ENCODE data around the gene SAFB2. TPM values are rescaled to one million over a fixed set of nuclear protein-coding genes. Genes with fewer than 3 reads are reported as not detected.

Gene SAFB2
- 10 to 100 TPM; 66.0 to 88.8 (median 67.8) TPM for polyA plus RNA-seq (ENCODE audit: insufficient read length in 4 of 4)

GRCh38 chr19:5622465-5623396 lies at the start of gene SAFB2, which contains the start of gene SAFB:
SAFB2 (minus strand) TSS chr19:5622776; CDS start chr19:5622715, 61 bp downstream.
SAFB (plus strand) TSS chr19:5623083; CDS start chr19:5623206, 123 bp downstream.
- peak; percentile 99 to 100 (median 99) for DNase-seq (ENCODE audit: low read depth in 4 of 4, low spot score in 3 of 4)

GRCh38 chr19:5671600-5671999 lies 49.0 kb upstream of the SAFB2 start:
- DNase-seq (ENCODE audit: low read depth in 4 of 4, low spot score in 3 of 4): no peak

- DNase-seq (ENCODE audit: low read depth in 4 of 4, low spot score in 3 of 4): no peak
These were observed 46.6 kb upstream of the SAFB2 start for GRCh38 chr19:5669212-5669611.

GRCh38 chr19:5667751-5668271 lies 45.2 kb upstream of the SAFB2 start:
- DNase-seq (ENCODE audit: low read depth in 4 of 4, low spot score in 3 of 4): no peak

- no peak for DNase-seq (ENCODE audit: low read depth in 4 of 4, low spot score in 3 of 4)
These were observed 44.5 kb upstream of the SAFB2 start for GRCh38 chr19:5666921-5667610.

GRCh38 chr19:5665781-5666513 lies 43.4 kb upstream of the SAFB2 start:
- no peak for DNase-seq (ENCODE audit: low read depth in 4 of 4, low spot score in 3 of 4)

- DNase-seq (ENCODE audit: low read depth in 4 of 4, low spot score in 3 of 4): no peak
These were observed 41.9 kb upstream of the SAFB2 start for GRCh38 chr19:5664515-5664914.

GRCh38 chr19:5663904-5664303 lies 41.3 kb upstream of the SAFB2 start:
- DNase-seq (ENCODE audit: low read depth in 4 of 4, low spot score in 3 of 4): no peak

GRCh38 chr19:5661483-5661882 lies 38.9 kb upstream of the SAFB2 start:
- no peak for DNase-seq (ENCODE audit: low read depth in 4 of 4, low spot score in 3 of 4)

- no peak for DNase-seq (ENCODE audit: low read depth in 4 of 4, low spot score in 3 of 4)
These were observed 32.8 kb upstream of the SAFB2 start for GRCh38 chr19:5655412-5655811.

- no peak for DNase-seq (ENCODE audit: low read depth in 4 of 4, low spot score in 3 of 4)
These were observed 32.4 kb upstream of the SAFB2 start for GRCh38 chr19:5654931-5655330.

GRCh38 chr19:5652261-5652660 lies 29.7 kb upstream of the SAFB2 start:
- DNase-seq (ENCODE audit: low read depth in 4 of 4, low spot score in 3 of 4): no peak

GRCh38 chr19:5651361-5651760 lies 28.8 kb upstream of the SAFB2 start:
- DNase-seq (ENCODE audit: low read depth in 4 of 4, low spot score in 3 of 4): no peak

GRCh38 chr19:5648464-5648863 lies 25.9 kb upstream of the SAFB2 start:
- DNase-seq (ENCODE audit: low read depth in 4 of 4, low spot score in 3 of 4): no peak

- DNase-seq (ENCODE audit: low read depth in 4 of 4, low spot score in 3 of 4): no peak
These were observed 24.1 kb upstream of the SAFB2 start for GRCh38 chr19:5646703-5647102.

- no peak for DNase-seq (ENCODE audit: low read depth in 4 of 4, low spot score in 3 of 4)
These were observed 22.8 kb upstream of the SAFB2 start for GRCh38 chr19:5645409-5645808.

- no peak for DNase-seq (ENCODE audit: low read depth in 4 of 4, low spot score in 3 of 4)
These were observed 21.5 kb upstream of the SAFB2 start for GRCh38 chr19:5644037-5644436.

- no peak for DNase-seq (ENCODE audit: low read depth in 4 of 4, low spot score in 3 of 4)
These were observed 20.5 kb upstream of the SAFB2 start for GRCh38 chr19:5643060-5643459.

- DNase-seq (ENCODE audit: low read depth in 4 of 4, low spot score in 3 of 4): no peak
These were observed 19.6 kb upstream of the SAFB2 start for GRCh38 chr19:5642204-5642603.

GRCh38 chr19:5641171-5641570 lies 18.6 kb upstream of the SAFB2 start:
- DNase-seq (ENCODE audit: low read depth in 4 of 4, low spot score in 3 of 4): no peak

GRCh38 chr19:5637971-5638370 lies 15.4 kb upstream of the SAFB2 start:
- no peak for DNase-seq (ENCODE audit: low read depth in 4 of 4, low spot score in 3 of 4)
